GM12865 (cell line): ENCODE results near the gene PRR15.

Experiments used
- DNase-seq: peaks from one replicate; pipeline ENCODE4 v3.0.0; 2010; ENCODE audit warnings: low read depth
- H3K4me3 ChIP-seq: 2 replicates; pipeline ENCODE4 v1.5.1; 2011; ENCODE audit warnings: mild to moderate bottlenecking, low read depth, low read length, control low read depth
- TF ChIP-seq, protein P1 (sequence below): IDR thresholded peaks from 2 replicates; pipeline ENCODE4 v1.5.1; 2011; ENCODE audit warnings: low read length, control low read depth, low read depth, inconsistent platforms; ENCODE audit not compliant: insufficient read depth; ENCODE audit errors: missing control alignments

The PRR15 gene

GRCh38 chr7:29539471-29539870 is 24.2 kb upstream of the PRR15 start:
- no peak for DNase-seq
- TF ChIP-seq, protein P1, sequence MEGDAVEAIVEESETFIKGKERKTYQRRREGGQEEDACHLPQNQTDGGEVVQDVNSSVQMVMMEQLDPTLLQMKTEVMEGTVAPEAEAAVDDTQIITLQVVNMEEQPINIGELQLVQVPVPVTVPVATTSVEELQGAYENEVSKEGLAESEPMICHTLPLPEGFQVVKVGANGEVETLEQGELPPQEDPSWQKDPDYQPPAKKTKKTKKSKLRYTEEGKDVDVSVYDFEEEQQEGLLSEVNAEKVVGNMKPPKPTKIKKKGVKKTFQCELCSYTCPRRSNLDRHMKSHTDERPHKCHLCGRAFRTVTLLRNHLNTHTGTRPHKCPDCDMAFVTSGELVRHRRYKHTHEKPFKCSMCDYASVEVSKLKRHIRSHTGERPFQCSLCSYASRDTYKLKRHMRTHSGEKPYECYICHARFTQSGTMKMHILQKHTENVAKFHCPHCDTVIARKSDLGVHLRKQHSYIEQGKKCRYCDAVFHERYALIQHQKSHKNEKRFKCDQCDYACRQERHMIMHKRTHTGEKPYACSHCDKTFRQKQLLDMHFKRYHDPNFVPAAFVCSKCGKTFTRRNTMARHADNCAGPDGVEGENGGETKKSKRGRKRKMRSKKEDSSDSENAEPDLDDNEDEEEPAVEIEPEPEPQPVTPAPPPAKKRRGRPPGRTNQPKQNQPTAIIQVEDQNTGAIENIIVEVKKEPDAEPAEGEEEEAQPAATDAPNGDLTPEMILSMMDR, result no peak
- no peak overlapping the region for H3K4me3 ChIP-seq

- no peak for DNase-seq
- TF ChIP-seq, protein P1, result no peak
- H3K4me3 ChIP-seq, result no peak overlapping the region
Measured at GRCh38 chr7:29547421-29547820, 16.2 kb upstream of the PRR15 start.

DNA sequence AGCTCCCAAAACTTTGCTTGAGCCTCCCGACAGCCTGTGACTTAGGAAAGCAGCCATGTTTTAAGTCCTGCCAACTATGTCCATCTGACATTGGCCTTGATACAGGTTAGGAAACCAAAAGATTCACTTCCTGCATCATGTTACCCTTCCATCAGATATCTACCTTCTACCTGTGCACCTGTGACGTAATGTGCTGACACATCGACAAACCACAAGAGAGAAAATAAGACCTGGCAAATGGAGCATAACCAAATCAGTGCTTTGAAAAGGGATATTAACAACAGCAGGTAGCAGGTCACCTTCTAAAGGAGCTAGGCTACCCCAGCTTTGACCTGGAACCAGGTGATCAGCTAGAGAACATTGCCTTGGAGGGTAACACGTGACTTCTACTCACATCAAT is 14.8 kb upstream of the PRR15 start:
- TF ChIP-seq, protein P1, result no peak
- no peak overlapping the region for H3K4me3 ChIP-seq
- no peak for DNase-seq

- H3K4me3 ChIP-seq, result no peak overlapping the region
- DNase-seq, result no peak
- TF ChIP-seq, protein P1, result no peak
Measured at GRCh38 chr7:29552392-29552791, 11.2 kb upstream of the PRR15 start.

DNA sequence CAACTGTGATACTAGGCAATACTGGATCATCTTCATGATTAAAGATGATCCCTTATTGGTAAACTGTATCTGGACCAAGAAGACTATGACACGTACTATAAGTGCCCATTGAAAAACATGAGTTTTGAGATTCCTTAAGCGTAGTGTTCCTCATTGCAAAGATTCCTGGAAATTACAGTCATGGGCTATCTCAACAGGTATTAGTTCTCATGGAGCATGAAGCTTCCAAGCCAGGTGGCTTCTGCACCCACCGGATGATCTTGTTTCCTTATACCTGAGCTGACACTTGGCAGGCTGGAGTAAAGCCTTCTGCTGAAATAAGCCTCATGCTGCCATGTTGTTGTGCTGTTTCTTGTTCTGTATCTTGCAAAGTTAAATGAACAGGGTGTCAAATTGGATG is 8.6 kb upstream of the PRR15 start:
- DNase-seq, result no peak
- H3K4me3 ChIP-seq, result no peak overlapping the region
- TF ChIP-seq, protein P1, result no peak

DNA sequence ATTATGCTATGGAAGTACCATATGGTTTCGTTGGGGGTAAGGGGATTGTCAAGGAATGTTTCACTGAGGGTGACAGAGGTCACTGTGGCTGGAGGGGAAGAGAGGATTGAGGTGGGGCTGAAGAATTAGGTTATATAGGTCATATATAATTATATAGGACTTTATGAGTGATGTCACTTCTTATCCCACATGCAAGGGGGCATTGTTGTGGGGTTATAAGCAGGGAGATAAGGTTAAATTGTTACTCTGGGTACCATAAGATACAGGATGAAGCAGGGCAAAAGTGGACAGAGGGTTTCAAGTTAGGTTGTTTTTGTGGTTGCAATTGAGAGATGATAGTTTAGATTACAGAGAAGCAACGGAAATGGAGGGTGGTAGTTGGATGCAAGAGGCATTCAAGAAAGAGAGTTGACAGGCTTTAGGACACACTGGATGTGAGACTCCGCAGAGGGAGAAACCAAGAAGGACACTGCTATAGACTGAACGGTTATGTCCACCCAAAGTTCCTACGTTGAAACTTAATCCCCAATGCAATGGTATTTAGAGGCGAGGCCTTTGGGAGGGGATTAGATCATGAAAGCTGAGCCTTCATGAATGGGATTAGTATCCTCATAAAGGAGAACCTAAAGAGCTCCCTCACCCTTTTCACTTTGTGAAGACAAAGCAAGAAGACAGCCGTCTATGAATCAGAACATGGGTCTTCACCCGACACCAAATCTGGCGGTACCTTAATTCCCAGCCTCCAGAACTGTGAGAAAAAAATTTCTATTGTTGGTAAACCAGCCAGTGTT is 7.0 kb upstream of the PRR15 start:
- no peak overlapping the region for H3K4me3 ChIP-seq
- TF ChIP-seq, protein P1, result no peak
- DNase-seq, result no peak

- no peak overlapping the region for H3K4me3 ChIP-seq
- TF ChIP-seq, protein P1, result no peak
- no peak for DNase-seq
Measured at GRCh38 chr7:29557954-29558353, 5.7 kb upstream of the PRR15 start.
